K562 (cell line): ENCODE measurements around the gene PKHD1. TPM values are rescaled to one million over a fixed set of nuclear protein-coding genes. Genes with fewer than 3 reads are reported as not detected.

ENCODE experiments used
- ATAC-seq: fragments of 200-7000 bp; cut with Tn5 transposase; 3 replicates; pipeline ENCODE4 v1.9.1; 2020; ENCODE audit warnings: moderate library complexity
- BruUV-seq: library from RNA; stranded (reverse); fragments of 400-500 nt; replicated peaks from 2 replicates; lab custom pipeline; 2021; lab: Mats Ljungman, UMichigan
- CTCF ChIA-PET: fragments of 300-600 bp; formaldehyde crosslinking; extraction: SDS; loops from one replicate; lab custom pipeline; 2021; ENCODE audit warnings: low intra/inter-chr PET ratio; lab: Yijun Ruan, JAX
- POLR2A ChIA-PET: fragments of 300-600, 350-650 bp; sonication (Branson Sonifier 250); formaldehyde crosslinking; extraction: SDS; loops from one replicate; lab custom pipeline; 2021; ENCODE audit warnings: antibody characterized with exemption, inconsistent platforms; lab: Yijun Ruan, JAX
- DNase-seq, 4 experiments: peaks; one replicate each; pipeline versions ENCODE4 v3.0.0 to v3.0.0-alpha.2; 2011 to 2018; ENCODE audit warnings: low spot score in 3 of 4, mixed read lengths in 3 of 4; ENCODE audit errors: extremely low read depth in 1 of 4
- FAIRE-seq: peaks from 2 replicates; lab custom pipeline; 2011; peaks lifted over from hg19 to GRCh38; lab: Jason Lieb, UNC
- H2AFZ ChIP-seq: 2 replicates; pipeline ENCODE4 v1.6.0; 2011; ENCODE audit warnings: low read depth, low read length, control low read depth, inconsistent platforms
- H3K27ac ChIP-seq: fragments of 200-600 bp; 3 replicates; pipeline ENCODE4 v1.8.0; 2011; ENCODE audit warnings: low read depth, mild to moderate bottlenecking, control low read depth, inconsistent platforms, low read length, moderate library complexity, mixed read lengths; ENCODE audit errors: extremely low read depth
- H3K27me3 ChIP-seq, 2 experiments: fragments of 300-600 bp in 1 of 2; 2 replicates in 1 of 2; 3 replicates in 1 of 2; pipeline versions ENCODE4 v1.6.0 to v1.8.0; 2011; ENCODE audit warnings: inconsistent platforms in 2 of 2, low read length in 2 of 2, mild to moderate bottlenecking in 1 of 2, mixed read lengths in 1 of 2, moderate library complexity in 1 of 2; ENCODE audit not compliant: control insufficient read depth in 2 of 2, insufficient read depth in 2 of 2
- H3K36me3 ChIP-seq: fragments of 300-600 bp; 3 replicates; pipeline ENCODE4 v1.8.0; 2011; ENCODE audit warnings: mild to moderate bottlenecking, low read length, inconsistent platforms; ENCODE audit not compliant: control insufficient read depth, insufficient read depth
- H3K4me1 ChIP-seq, 2 experiments: fragments of 200-600 bp in 1 of 2; replicated peaks in 1 of 2; 2 replicates in 1 of 2; 3 replicates in 1 of 2; pipeline versions ENCODE4 v1.5.1 to v1.8.0; 2011; ENCODE audit warnings: inconsistent platforms in 2 of 2, low read length in 2 of 2, mild to moderate bottlenecking in 1 of 2, mixed read lengths in 1 of 2, moderate library complexity in 1 of 2; ENCODE audit not compliant: control insufficient read depth in 2 of 2, insufficient read depth in 2 of 2
- H3K4me2 ChIP-seq: 2 replicates; pipeline ENCODE4 v1.6.1; 2011; ENCODE audit warnings: low read length, control low read depth, inconsistent platforms, mixed read lengths; ENCODE audit not compliant: insufficient read depth
- H3K4me3 ChIP-seq: fragments of 200-600 bp; sonication (generic), shearing (Covaris generic); 2 replicates; pipeline ENCODE4 v1.5.1; 2016; ENCODE audit warnings: control low read depth, inconsistent platforms
- H3K79me2 ChIP-seq: fragments of 200-600 bp; 3 replicates; pipeline ENCODE4 v1.8.0; 2011; ENCODE audit warnings: low read length, inconsistent platforms; ENCODE audit not compliant: control insufficient read depth, insufficient read depth
- H3K9ac ChIP-seq, 2 experiments: 2 replicates each; pipeline versions ENCODE4 v1.6.0 to v1.6.1; 2011; ENCODE audit warnings: low read depth in 2 of 2, low read length in 2 of 2, control low read depth in 1 of 2, inconsistent platforms in 1 of 2, mild to moderate bottlenecking in 1 of 2, mixed read lengths in 1 of 2; ENCODE audit not compliant: insufficient read depth in 1 of 2
- H3K9me1 ChIP-seq: one replicate; pipeline ENCODE4 v1.6.0; 2011; ENCODE audit warnings: inconsistent platforms, mild to moderate bottlenecking, low read length, moderate library complexity; ENCODE audit not compliant: control insufficient read depth, insufficient read depth
- H3K9me3 ChIP-seq: replicated peaks from 2 replicates; pipeline ENCODE4 v1.5.1; 2011; ENCODE audit warnings: low read depth, low read length, inconsistent platforms; ENCODE audit not compliant: control insufficient read depth, insufficient read depth
- H4K20me1 ChIP-seq: replicated peaks from 2 replicates; pipeline ENCODE4 v1.6.1; 2011; ENCODE audit warnings: low read length, inconsistent platforms, mixed read lengths; ENCODE audit not compliant: control insufficient read depth, insufficient read depth
- CEBPG ChIP-seq, 3 experiments: fragments of 200-800 bp in 1 of 3; sonication (Bioruptor generic) in 1 of 3; sonication (generic) in 1 of 3; formaldehyde crosslinking in 1 of 3; IDR thresholded peaks in 2 of 3; conservative IDR thresholded peaks in 1 of 3; 2 replicates each; pipeline versions ENCODE4 v1.6.1 to v1.8.0; 2016 to 2022; ENCODE audit warnings: missing compliant biosample characterization in 2 of 3, missing genetic modification characterization in 2 of 3, mild to moderate bottlenecking in 1 of 3, missing genetic modification reagents in 1 of 3
- FOXJ3 ChIP-seq: sonication (generic); formaldehyde crosslinking; IDR thresholded peaks from 2 replicates; pipeline ENCODE4 v1.4.0; 2020; ENCODE audit warnings: mild to moderate bottlenecking, missing genetic modification reagents
- SIX5 ChIP-seq, 2 experiments: IDR thresholded peaks; 2 replicates each; pipeline ENCODE4 v1.6.1; 2011; ENCODE audit warnings: low read length in 2 of 2, borderline replicate concordance in 1 of 2, low read depth in 1 of 2, mild to moderate bottlenecking in 1 of 2, moderate library complexity in 1 of 2; ENCODE audit not compliant: insufficient read depth in 1 of 2
- WHSC1 ChIP-seq: IDR thresholded peaks from one replicate; pipeline ENCODE4 v1.6.1; 2012; ENCODE audit warnings: low read length, control low read depth, inconsistent platforms
- ZFP30 ChIP-seq: fragments of 250-450 bp; sonication (Bioruptor Pico); IDR thresholded peaks from 2 replicates; pipeline ENCODE4 v1.8.0; 2022; ENCODE audit warnings: moderate library complexity, mild to moderate bottlenecking, inconsistent platforms, borderline replicate concordance
- ZNF274 ChIP-seq: IDR thresholded peaks from 2 replicates; pipeline ENCODE4 v1.6.1; 2011; ENCODE audit warnings: low read depth, mild to moderate bottlenecking, low read length, moderate library complexity, borderline replicate concordance
- WGBS: fragments of 100-300 bp; shearing (Covaris generic); methylation state at CpG from one replicate; pipeline ENCODE4 v1.1.6; 2016; ENCODE audit warnings: low coverage, mixed read lengths; ENCODE audit not compliant: insufficient coverage; ENCODE audit errors: missing lambda C conversion rate; 5-methylcytosine and 5-hydroxymethylcytosine counted together
- in situ Hi-C: fragments of 300-500 bp; cut with MboI; formaldehyde crosslinking; loops from 4 replicates; pipeline ENCODE4 v1.15.0; 2018; ENCODE audit warnings: inconsistent platforms, mixed read lengths
- intact Hi-C: fragments of 100-400 bp; cut with micrococcal nuclease; formaldehyde crosslinking; loops from 2 replicates; pipeline ENCODE4 v1.14.2; 2022
- polyA plus RNA-seq, 8 experiments: library from polyadenylated mRNA; depleted of rRNA in 4 of 8; stranded (reverse) in 5 of 8; unstranded in 3 of 8; fragments of >200 nt; fragmentation: Nextera tagmentation in 2 of 8; fragmentation: Illumina TruSeq in 1 of 8; extraction: Ambion mirVana in 2 of 8; extraction: Trizol in 1 of 8; gene quantifications; 2 replicates each; pipeline versions ENCODE4 v1.2.1 to v1.2.3, GENCODE V29; 2011 to 2014; ENCODE audit warnings: inconsistent platforms in 1 of 8, missing spikeins in 1 of 8
- total RNA-seq, 7 experiments: library from RNA; depleted of rRNA in 6 of 7; stranded (reverse); fragments of >200 nt in 6 of 7; fragmentation: Illumina TruSeq in 2 of 7; extraction: Trizol in 2 of 7; gene quantifications; 2 replicates each; pipeline versions ENCODE4 v1.2.1 to v1.2.3, GENCODE V29; 2011 to 2021; ENCODE audit warnings: low replicate concordance in 1 of 7

The PKHD1 gene
- total and polyA plus RNA-seq, 9 of the 15 experiments (the other 6 are each of a cell fraction or from before 2014, with no cell fraction given): 0.01 to 0.04 (median 0.01) TPM; not detected in 6

- Histone ChIP-seq H3K9ac (no peak overlapping the region), H3K27me3 (no peaks in the 10 kb centered on the region), H3K4me1 (no peaks in the 10 kb centered on the region), H3K4me2 (no peak overlapping the region), H4K20me1 (no peaks in the 10 kb centered on the region), H3K36me3 (no peaks in the 10 kb centered on the region), H3K27ac (no peak overlapping the region), H2AFZ (no peak overlapping the region), H3K79me2 (no peaks in the 10 kb centered on the region), H3K9me1 (no peaks in the 10 kb centered on the region), H3K9me3 (0 out of 2 replicates have a peak, but pooled peaks cover under 1% of the 10 kb centered on the region), H3K4me3 (no peak overlapping the region)
- ChIA-PET POLR2A (no interaction called here), CTCF (no interaction called here)
- FAIRE-seq: no peak
- 3% methylated on average over 5 of the region's 5 CpGs for WGBS
- intact Hi-C loops: no loop called here
- no peak for DNase-seq
- TF ChIP-seq WHSC1 (no peak), CEBPG (CRISPR knock-in tag; IDR thresholded peaks at IDR 0.05) (no peak), CEBPG (tag; conservative IDR thresholded peaks at IDR 0.05 in 1 of 2, IDR thresholded peaks at IDR 0.05 in 1 of 2) (peak in 1 of 2 experiments; percentile 41; a peak in 1 of 4 replicates)
- ATAC-seq: no peak
- BruUV-seq: no TSS peak
- in situ Hi-C loops: no loop called here
Measured at GRCh38 chr6:51654647-51655046, 432.8 kb downstream of the PKHD1 start.

GRCh38 chr6:51651132-51651817 is 436.1 kb downstream of the PKHD1 start:
- no peak for FAIRE-seq
- Histone ChIP-seq H3K4me1 (no peaks in the 10 kb centered on the region), H3K9ac (no peak overlapping the region), H3K27ac (no peak overlapping the region), H3K36me3 (no peaks in the 10 kb centered on the region), H3K27me3 (no peaks in the 10 kb centered on the region), H2AFZ (no peak overlapping the region), H3K4me3 (no peak overlapping the region), H3K9me3 (no peaks in the 10 kb centered on the region), H3K4me2 (no peak overlapping the region), H3K79me2 (no peaks in the 10 kb centered on the region), H4K20me1 (no peaks in the 10 kb centered on the region), H3K9me1 (no peaks in the 10 kb centered on the region)
- ATAC-seq: no peak
- DNase-seq: no peak
- ChIA-PET POLR2A (no interaction called here), CTCF (no interaction called here)
- no TSS peak for BruUV-seq
- TF ChIP-seq FOXJ3 (CRISPR knock-in tag) (no peak), SIX5 (IDR thresholded peaks at IDR 0.05; ENCODE audit: borderline replicate concordance in 1 of 2, insufficient read depth in 1 of 2, low read depth in 1 of 2, low read length in 2 of 2) (no peak), ZNF274 (no peak), ZFP30 (no peak)
- intact Hi-C loops: no loop called here
- 1% methylated on average over 9 of the region's 9 CpGs for WGBS
- in situ Hi-C loops: no loop called here
